ENCODE data around the gene RBM10. TPM values are rescaled to one million over a fixed set of nuclear protein-coding genes. Genes with fewer than 3 reads are reported as not detected.

The RBM10 gene
- total RNA-seq, 1 donor from 2014 or later, result 28.5 TPM

GRCh38 chrX:47146121-47146935 is 1.3 kb downstream of the RBM10 start:
- ATAC-seq, result no peak
- intact Hi-C loops (cut with DNase I), result no loop called here
- no peak for DNase-seq (ENCODE audit: missing footprints)

- intact Hi-C loops (cut with DNase I), result no loop called here
- DNase-seq (ENCODE audit: missing footprints) (no peak), ATAC-seq (no peak)
Measured at GRCh38 chrX:47146936-47147859, 2.2 kb downstream of the RBM10 start.

- DNase-seq (ENCODE audit: missing footprints), result no peak
- intact Hi-C loops (cut with DNase I), result no loop called here
- ATAC-seq, result no peak
Measured at GRCh38 chrX:47148946-47149345, 3.9 kb downstream of the RBM10 start.

- intact Hi-C loops (cut with DNase I), result no loop called here
- ATAC-seq, result no peak
- no peak for DNase-seq (ENCODE audit: missing footprints)
Measured at GRCh38 chrX:47151435-47151834, 6.4 kb downstream of the RBM10 start.

GRCh38 chrX:47156611-47157520 is 11.8 kb downstream of the RBM10 start:
- ATAC-seq, result no peak
- intact Hi-C loops (cut with DNase I), result no loop called here
- no peak for DNase-seq (ENCODE audit: missing footprints)

- ATAC-seq (no peak), DNase-seq (ENCODE audit: missing footprints) (no peak)
- intact Hi-C loops (cut with DNase I), result no loop called here
Measured at GRCh38 chrX:47158131-47158530, 13.1 kb downstream of the RBM10 start.

- DNase-seq (ENCODE audit: missing footprints) (no peak), ATAC-seq (no peak)
- intact Hi-C loops (cut with DNase I), result no loop called here
Measured at GRCh38 chrX:47158781-47159180, 13.8 kb downstream of the RBM10 start.

GRCh38 chrX:47160781-47161180 is 15.8 kb downstream of the RBM10 start:
- ATAC-seq (no peak), DNase-seq (ENCODE audit: missing footprints) (no peak)

GRCh38 chrX:47162927-47163583 is 18.0 kb downstream of the RBM10 start:
- intact Hi-C loops (cut with DNase I), result no loop called here
- no peak for ATAC-seq
- DNase-seq (ENCODE audit: missing footprints), result no peak

More at GRCh38 chrX:47160781-47161180, 15.8 kb downstream of the RBM10 start:
- intact Hi-C loops (cut with DNase I), result no loop called here

- intact Hi-C loops (cut with DNase I), result no loop called here
- no peak for DNase-seq (ENCODE audit: missing footprints)
- ATAC-seq, result no peak
Measured at GRCh38 chrX:47164420-47164819, 19.4 kb downstream of the RBM10 start.

GRCh38 chrX:47166126-47166525 is 21.1 kb downstream of the RBM10 start:
- ATAC-seq (no peak), DNase-seq (ENCODE audit: missing footprints) (no peak)
- intact Hi-C loops (cut with DNase I), result no loop called here

- intact Hi-C loops (cut with DNase I), result no loop called here
- ATAC-seq (no peak), DNase-seq (ENCODE audit: missing footprints) (no peak)
Measured at GRCh38 chrX:47168495-47169073, 23.6 kb downstream of the RBM10 start.

- intact Hi-C loops (cut with DNase I), result no loop called here
- DNase-seq (ENCODE audit: missing footprints) (no peak), ATAC-seq (no peak)
Measured at GRCh38 chrX:47169273-47169672, 24.3 kb downstream of the RBM10 start.

GRCh38 chrX:47169726-47170515 is 24.9 kb downstream of the RBM10 start:
- no peak for DNase-seq (ENCODE audit: missing footprints)
- intact Hi-C loops (cut with DNase I), result no loop called here
- ATAC-seq, result peak; percentile 80

GRCh38 chrX:47170861-47171692 is 26.1 kb downstream of the RBM10 start:
- DNase-seq (ENCODE audit: missing footprints) (no peak), ATAC-seq (no peak)
- intact Hi-C loops (cut with DNase I), result no loop called here

GRCh38 chrX:47171996-47172395 is 27.0 kb downstream of the RBM10 start:
- no peak for ATAC-seq
- DNase-seq (ENCODE audit: missing footprints), result no peak
- intact Hi-C loops (cut with DNase I), result no loop called here
